WTC11 (cell line): ENCODE measurements around the gene CDK4. TPM values are rescaled to one million over a fixed set of nuclear protein-coding genes. Genes with fewer than 3 reads are reported as not detected.

Experiments used
- ATAC-seq: fragments of 200-7000 bp; cut with Tn5 transposase; 2 replicates; pipeline ENCODE4 v1.10.0; 2021; ENCODE audit warnings: mild to moderate bottlenecking, moderate library complexity
- CTCF ChIA-PET: fragments of 300-600 bp; sonication (Branson Sonifier 250); formaldehyde crosslinking; loops from one replicate; lab custom pipeline; 2021; ENCODE audit warnings: antibody characterized with exemption; lab: Charles Lee
- POLR2A ChIA-PET: fragments of 350-600 bp; sonication (Branson Sonifier 250); formaldehyde crosslinking; loops from one replicate; lab custom pipeline; 2021; ENCODE audit warnings: antibody characterized with exemption; lab: Charles Lee
- DNase-seq: peaks from one replicate; pipeline ENCODE4 v3.0.0; 2021; ENCODE audit warnings: low spot score
- H3K27ac Mint-ChIP-seq: 2 replicates; pipeline ENCODE4 v1.8.0; 2021; ENCODE audit warnings: mixed read lengths
- H3K27me3 Mint-ChIP-seq: 2 replicates; pipeline ENCODE4 v1.8.0; 2021; ENCODE audit warnings: low read depth, mild to moderate bottlenecking, moderate library complexity, mixed read lengths
- H3K36me3 Mint-ChIP-seq: 2 replicates; pipeline ENCODE4 v1.8.0; 2021; ENCODE audit warnings: mixed read lengths
- H3K4me1 Mint-ChIP-seq: 2 replicates; pipeline ENCODE4 v1.8.0; 2022; ENCODE audit warnings: mixed read lengths
- H3K4me3 Mint-ChIP-seq: 2 replicates; pipeline ENCODE4 v1.8.0; 2021; ENCODE audit warnings: mild to moderate bottlenecking, moderate library complexity, mixed read lengths
- H3K9me3 Mint-ChIP-seq: 2 replicates; pipeline ENCODE4 v1.8.0; 2021; ENCODE audit warnings: mixed read lengths
- CREM ChIP-seq: sonication (generic); formaldehyde crosslinking; IDR thresholded peaks from 2 replicates; pipeline ENCODE4 v1.8.1; 2022; ENCODE audit warnings: mild to moderate bottlenecking, missing genetic modification reagents, moderate library complexity
- EMX1 ChIP-seq: fragments of 250-450 bp; sonication (Bioruptor Pico); IDR thresholded peaks from 2 replicates; pipeline ENCODE4 v1.8.0; 2021; ENCODE audit warnings: mild to moderate bottlenecking
- FOXK1 ChIP-seq: sonication (generic); formaldehyde crosslinking; IDR thresholded peaks from 2 replicates; pipeline ENCODE4 v1.8.0; 2022; ENCODE audit warnings: mild to moderate bottlenecking, moderate library complexity, missing genetic modification reagents
- GTF2I ChIP-seq: fragments of 250-450 bp; sonication (Bioruptor Pico); conservative IDR thresholded peaks from 2 replicates; pipeline ENCODE4 v1.4.0; 2021; ENCODE audit warnings: mild to moderate bottlenecking
- JUN ChIP-seq: sonication (generic); formaldehyde crosslinking; IDR thresholded peaks from 2 replicates; pipeline ENCODE4 v1.8.0; 2023; ENCODE audit warnings: mild to moderate bottlenecking, missing genetic modification reagents
- MXD4 ChIP-seq: fragments of 250-450 bp; sonication (Bioruptor Pico); IDR thresholded peaks from 2 replicates; pipeline ENCODE4 v1.8.0; 2021; ENCODE audit warnings: mild to moderate bottlenecking, moderate library complexity, borderline replicate concordance
- MYBL2 ChIP-seq: sonication (generic); formaldehyde crosslinking; IDR thresholded peaks from 2 replicates; pipeline ENCODE4 v1.8.1; 2023; ENCODE audit warnings: mild to moderate bottlenecking, moderate library complexity, missing genetic modification reagents
- PREB ChIP-seq: sonication (generic); formaldehyde crosslinking; IDR thresholded peaks from 2 replicates; pipeline ENCODE4 v1.8.1; 2022; ENCODE audit warnings: mild to moderate bottlenecking, missing genetic modification reagents, moderate library complexity, borderline replicate concordance
- PRRX2 ChIP-seq: fragments of 250-450 bp; sonication (Bioruptor Pico); IDR thresholded peaks from 2 replicates; pipeline ENCODE4 v1.8.0; 2021; ENCODE audit warnings: mild to moderate bottlenecking
- RELA ChIP-seq: sonication (generic); formaldehyde crosslinking; IDR thresholded peaks from 2 replicates; pipeline ENCODE4 v1.8.1; 2022; ENCODE audit warnings: missing genetic modification reagents, mild to moderate bottlenecking, borderline replicate concordance
- TP53 ChIP-seq: sonication (generic); formaldehyde crosslinking; IDR thresholded peaks from 2 replicates; pipeline ENCODE4 v1.8.1; 2023; ENCODE audit warnings: mild to moderate bottlenecking, missing genetic modification reagents
- ZNF121 ChIP-seq: sonication (generic); formaldehyde crosslinking; IDR thresholded peaks from 2 replicates; pipeline ENCODE4 v1.8.0; 2023; ENCODE audit warnings: missing genetic modification reagents
- ZNF425 ChIP-seq: fragments of 250-450 bp; sonication (Bioruptor Pico); conservative IDR thresholded peaks from 2 replicates; pipeline ENCODE4 v1.9.0; 2021; ENCODE audit warnings: mild to moderate bottlenecking
- ZNF671 ChIP-seq: fragments of 250-450 bp; sonication (Bioruptor Pico); IDR thresholded peaks from 2 replicates; pipeline ENCODE4 v1.8.0; 2021; ENCODE audit warnings: mild to moderate bottlenecking
- total RNA-seq: library from RNA; stranded (reverse); gene quantifications from 3 replicates; pipeline ENCODE4 v1.2.3, GENCODE V29; 2021
- TF ChIP-seq, protein P1 (sequence below): sonication (generic); formaldehyde crosslinking; IDR thresholded peaks from 2 replicates; pipeline ENCODE4 v1.8.0; 2022; ENCODE audit warnings: mild to moderate bottlenecking, missing genetic modification reagents
- TF ChIP-seq, protein P2 (sequence below): fragments of 250-450 bp; sonication (Bioruptor Pico); IDR thresholded peaks from 2 replicates; pipeline ENCODE4 v1.8.0; 2021; ENCODE audit warnings: mild to moderate bottlenecking
- TF ChIP-seq, protein P3 (sequence below): sonication (generic); formaldehyde crosslinking; IDR thresholded peaks from 2 replicates; pipeline ENCODE4 v1.8.1; 2023; ENCODE audit warnings: mild to moderate bottlenecking, moderate library complexity, missing genetic modification reagents
- TF ChIP-seq, protein P4 (sequence below): fragments of 250-450 bp; sonication (Bioruptor Pico); IDR thresholded peaks from 2 replicates; pipeline ENCODE4 v1.9.0; 2021; ENCODE audit warnings: mild to moderate bottlenecking
- TF ChIP-seq, protein P5 (sequence below): sonication (generic); formaldehyde crosslinking; IDR thresholded peaks from 2 replicates; pipeline ENCODE4 v1.8.1; 2022; ENCODE audit warnings: mild to moderate bottlenecking, moderate library complexity, missing genetic modification reagents

CDK4 gene
- total RNA-seq, 1 experiment from 2014 or later: 152 TPM

DNA sequence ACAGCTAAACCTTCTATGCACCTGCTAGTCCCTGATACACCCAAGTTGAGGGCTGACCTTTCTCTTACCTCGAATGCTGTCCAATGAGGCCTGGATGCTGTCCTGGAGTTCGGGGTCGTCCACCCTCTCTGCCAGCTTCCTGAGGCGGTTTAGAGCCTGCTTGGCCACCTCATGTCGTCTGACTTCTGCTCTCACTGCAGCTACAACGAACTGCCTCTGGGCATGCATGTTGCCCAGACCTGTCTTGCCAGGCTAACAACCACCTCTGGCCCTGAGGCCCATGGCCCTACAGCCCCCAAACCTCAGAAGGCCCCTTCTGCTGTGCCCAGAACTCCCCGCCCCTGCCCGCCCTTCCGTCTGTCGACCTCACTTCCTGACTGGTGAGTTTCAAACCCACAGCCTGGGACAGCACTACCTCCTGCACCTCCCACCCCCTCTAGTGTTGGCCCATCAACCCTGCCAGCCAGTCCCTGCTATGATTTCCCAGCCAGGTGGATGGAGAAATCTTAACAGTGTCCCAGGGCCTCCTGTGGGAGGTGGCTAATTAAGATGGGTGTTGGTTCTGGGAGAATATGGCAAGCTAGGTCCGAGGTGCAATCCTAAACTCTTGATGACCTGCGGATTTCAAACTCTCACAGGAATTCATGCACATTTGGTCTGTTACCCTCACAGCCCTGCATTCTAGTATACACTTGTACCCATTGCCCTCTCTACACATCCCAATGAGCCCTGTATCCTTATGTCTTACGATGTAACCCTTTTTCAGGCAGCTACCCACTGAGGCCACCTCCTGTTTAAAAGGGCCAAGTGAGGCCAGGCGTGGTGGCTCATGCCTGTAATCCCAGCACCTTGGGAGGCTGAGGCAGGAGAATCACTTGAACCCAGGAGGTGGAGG, 10.0 kb downstream of the CDK4 start:
- DNase-seq (peak; percentile 46), ATAC-seq (peak; percentile 19)
- Mint-ChIP-seq H3K36me3 (peaks cover 13% of the 10 kb centered on the region), H3K9me3 (no peaks in the 10 kb centered on the region; the same call in 1 of the 2 replicates), H3K27me3 (peaks cover 69% of the 10 kb centered on the region), H3K4me1 (peaks cover 20% of the 10 kb centered on the region), H3K27ac (no peak overlapping the region), H3K4me3 (peak overlapping the region; percentile 39)
- no peak for TF ChIP-seq MYBL2 (CRISPR knock-in tag)
- ChIA-PET CTCF (interaction anchor here (0.6 to 4.7 kb wide), 8 partner anchors 10 to 159 kb away, joined by 3 to 31 read pairs (median 4); partner anchors contain the start of gene B4GALNT1), POLR2A (interaction anchor here (1.0 kb wide), 1 partner anchor 10 kb away, joined by 4 read pairs; the partner anchor contains the start of gene CDK4)

- ChIA-PET POLR2A (interaction anchor here (1.0 kb wide), 1 partner anchor 11 kb away, joined by 4 read pairs; the partner anchor contains the start of gene CDK4), CTCF (interaction anchor here (0.8 to 4.7 kb wide), 7 partner anchors 9 to 158 kb away, joined by 3 to 31 read pairs (median 5); partner anchors contain the start of gene B4GALNT1)
- Mint-ChIP-seq H3K9me3 (no peaks in the 10 kb centered on the region; the same call in 1 of the 2 replicates), H3K4me3 (no peak overlapping the region; the same call in 1 of the 2 replicates), H3K27ac (no peak overlapping the region), H3K4me1 (peaks cover 27% of the 10 kb centered on the region), H3K36me3 (peaks cover 6% of the 10 kb centered on the region; the same call in 1 of the 2 replicates), H3K27me3 (peaks cover 76% of the 10 kb centered on the region)
- TF ChIP-seq, protein P1, sequence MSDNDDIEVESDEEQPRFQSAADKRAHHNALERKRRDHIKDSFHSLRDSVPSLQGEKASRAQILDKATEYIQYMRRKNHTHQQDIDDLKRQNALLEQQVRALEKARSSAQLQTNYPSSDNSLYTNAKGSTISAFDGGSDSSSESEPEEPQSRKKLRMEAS (CRISPR knock-in tag): no peak
- TF ChIP-seq, protein P2, sequence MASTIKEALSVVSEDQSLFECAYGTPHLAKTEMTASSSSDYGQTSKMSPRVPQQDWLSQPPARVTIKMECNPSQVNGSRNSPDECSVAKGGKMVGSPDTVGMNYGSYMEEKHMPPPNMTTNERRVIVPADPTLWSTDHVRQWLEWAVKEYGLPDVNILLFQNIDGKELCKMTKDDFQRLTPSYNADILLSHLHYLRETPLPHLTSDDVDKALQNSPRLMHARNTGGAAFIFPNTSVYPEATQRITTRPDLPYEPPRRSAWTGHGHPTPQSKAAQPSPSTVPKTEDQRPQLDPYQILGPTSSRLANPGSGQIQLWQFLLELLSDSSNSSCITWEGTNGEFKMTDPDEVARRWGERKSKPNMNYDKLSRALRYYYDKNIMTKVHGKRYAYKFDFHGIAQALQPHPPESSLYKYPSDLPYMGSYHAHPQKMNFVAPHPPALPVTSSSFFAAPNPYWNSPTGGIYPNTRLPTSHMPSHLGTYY: no peak
- TF ChIP-seq ZNF121 (CRISPR knock-in tag) (no peak), RELA (CRISPR knock-in tag) (no peak), EMX1 (CRISPR knock-in tag) (no peak), MXD4 (CRISPR knock-in tag) (no peak), PREB (CRISPR knock-in tag) (no peak), PRRX2 (CRISPR knock-in tag) (no peak), TP53 (CRISPR knock-in tag) (no peak), CREM (CRISPR knock-in tag) (no peak), GTF2I (CRISPR knock-in tag) (no peak)
- TF ChIP-seq, protein P3, sequence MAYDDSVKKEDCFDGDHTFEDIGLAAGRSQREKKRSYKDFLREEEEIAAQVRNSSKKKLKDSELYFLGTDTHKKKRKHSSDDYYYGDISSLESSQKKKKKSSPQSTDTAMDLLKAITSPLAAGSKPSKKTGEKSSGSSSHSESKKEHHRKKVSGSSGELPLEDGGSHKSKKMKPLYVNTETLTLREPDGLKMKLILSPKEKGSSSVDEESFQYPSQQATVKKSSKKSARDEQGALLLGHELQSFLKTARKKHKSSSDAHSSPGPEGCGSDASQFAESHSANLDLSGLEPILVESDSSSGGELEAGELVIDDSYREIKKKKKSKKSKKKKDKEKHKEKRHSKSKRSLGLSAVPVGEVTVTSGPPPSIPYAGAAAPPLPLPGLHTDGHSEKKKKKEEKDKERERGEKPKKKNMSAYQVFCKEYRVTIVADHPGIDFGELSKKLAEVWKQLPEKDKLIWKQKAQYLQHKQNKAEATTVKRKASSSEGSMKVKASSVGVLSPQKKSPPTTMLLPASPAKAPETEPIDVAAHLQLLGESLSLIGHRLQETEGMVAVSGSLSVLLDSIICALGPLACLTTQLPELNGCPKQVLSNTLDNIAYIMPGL (CRISPR knock-in tag): no peak
- ATAC-seq (no peak), DNase-seq (no peak)
These were observed 10.7 kb downstream of the CDK4 start for GRCh38 chr12:57741413-57741789.

DNA sequence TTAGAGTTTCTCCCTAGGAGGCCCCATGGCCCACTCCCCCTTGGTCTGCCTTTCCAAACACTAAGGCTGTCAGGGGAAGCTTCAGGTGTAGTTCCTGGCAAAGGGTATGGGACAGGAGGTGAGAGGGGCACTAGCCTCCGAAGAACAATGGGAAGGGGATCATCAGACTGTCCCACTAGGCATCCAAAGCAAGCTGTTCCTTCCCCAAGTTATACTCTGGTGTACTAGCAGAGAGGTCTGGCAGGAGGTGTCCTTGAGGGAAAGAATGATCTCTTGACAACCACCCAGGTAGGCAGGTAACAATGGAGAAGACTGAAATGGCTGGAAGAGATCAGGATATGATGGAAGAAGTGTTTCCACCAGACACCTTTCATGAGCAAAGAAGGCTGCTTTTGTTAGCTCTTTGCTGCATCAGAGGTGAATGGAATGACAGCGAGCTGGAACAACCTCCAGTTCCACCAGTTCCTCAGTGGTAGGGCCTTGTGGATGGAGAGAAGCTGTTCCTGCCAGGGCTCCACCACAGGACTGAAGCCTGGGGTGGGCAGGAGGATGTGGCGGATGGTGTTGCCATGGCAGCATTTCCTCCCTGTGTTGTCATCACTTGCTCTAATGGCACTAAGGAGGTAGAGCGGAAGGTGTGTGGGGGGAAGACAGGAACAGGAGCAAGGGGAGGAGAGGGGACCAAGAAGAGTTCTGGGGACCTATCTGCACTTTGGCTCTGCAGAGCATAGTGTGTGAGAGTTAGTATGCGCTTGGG, 11.3 kb downstream of the CDK4 start:
- no peak overlapping the region for H3K27ac Mint-ChIP-seq

More for the DNA sequence above, 11.3 kb downstream of the CDK4 start:
- Mint-ChIP-seq H3K4me3 (no peak overlapping the region), H3K9me3 (no peaks in the 10 kb centered on the region; the same call in 1 of the 2 replicates), H3K36me3 (0 out of 2 replicates have a peak, but pooled peaks cover 2% of the 10 kb centered on the region), H3K27me3 (peaks cover 82% of the 10 kb centered on the region), H3K4me1 (peaks cover 25% of the 10 kb centered on the region)
- TF ChIP-seq JUN (CRISPR knock-in tag) (no peak), FOXK1 (CRISPR knock-in tag) (no peak), ZNF671 (no peak), ZNF425 (CRISPR knock-in tag) (no peak), MXD4 (CRISPR knock-in tag) (no peak)
- TF ChIP-seq, protein P4, sequence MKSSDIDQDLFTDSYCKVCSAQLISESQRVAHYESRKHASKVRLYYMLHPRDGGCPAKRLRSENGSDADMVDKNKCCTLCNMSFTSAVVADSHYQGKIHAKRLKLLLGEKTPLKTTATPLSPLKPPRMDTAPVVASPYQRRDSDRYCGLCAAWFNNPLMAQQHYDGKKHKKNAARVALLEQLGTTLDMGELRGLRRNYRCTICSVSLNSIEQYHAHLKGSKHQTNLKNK (CRISPR knock-in tag): no peak
- TF ChIP-seq, protein P5, sequence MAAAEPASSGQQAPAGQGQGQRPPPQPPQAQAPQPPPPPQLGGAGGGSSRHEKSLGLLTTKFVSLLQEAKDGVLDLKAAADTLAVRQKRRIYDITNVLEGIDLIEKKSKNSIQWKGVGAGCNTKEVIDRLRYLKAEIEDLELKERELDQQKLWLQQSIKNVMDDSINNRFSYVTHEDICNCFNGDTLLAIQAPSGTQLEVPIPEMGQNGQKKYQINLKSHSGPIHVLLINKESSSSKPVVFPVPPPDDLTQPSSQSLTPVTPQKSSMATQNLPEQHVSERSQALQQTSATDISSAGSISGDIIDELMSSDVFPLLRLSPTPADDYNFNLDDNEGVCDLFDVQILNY (CRISPR knock-in tag): no peak
- TF ChIP-seq, all 79 proteins: peak for 0
- no peak for DNase-seq
- no peak for ATAC-seq
- CTCF ChIA-PET: interaction anchor here (0.9 to 4.7 kb wide), 5 partner anchors 14 to 157 kb away, joined by 3 to 31 read pairs (median 5); partner anchors contain the start of gene B4GALNT1
- POLR2A ChIA-PET: interaction anchor here (1.0 kb wide), 1 partner anchor 11 kb away, joined by 4 read pairs; the partner anchor contains the start of gene CDK4
